ENCODE results near the gene ONECUT1. TPM values are rescaled to one million over a fixed set of nuclear protein-coding genes. Genes with fewer than 3 reads are reported as not detected.

ONECUT1 gene
- total and polyA plus RNA-seq, 2 donors (not counting 3 experiments of a cell fraction or from before 2014, with no cell fraction given) = not detected

GRCh38 chr15:52734329-52734728, 55.8 kb downstream of the ONECUT1 start:
- H4K20me1 ChIP-seq (replicated peaks; ENCODE audit: control insufficient read depth, extremely low read depth, insufficient read depth, low read length) = no peaks in the 10 kb centered on the region
- no peak overlapping the region for H3K9ac ChIP-seq (replicated peaks; ENCODE audit: extremely low read depth, insufficient read depth, low read length)
- no peak for FAIRE-seq
- no peaks in the 10 kb centered on the region for H3K9me3 ChIP-seq (replicated peaks; ENCODE audit: control insufficient read depth, insufficient read depth, low read length)
- BruUV-seq (replicated peaks) = no TSS peak
- no peak for DNase-seq (ENCODE audit: low read depth, low spot score)
- no peak overlapping the region for H3K27ac ChIP-seq (ENCODE audit: insufficient read depth, low read depth, low read length)
- intact Hi-C loops (cut with micrococcal nuclease) (loop anchor here (10.0 kb wide), 4 partner anchors 140 to 750 kb away; no protein-coding TSS in a partner anchor), dilution Hi-C loops (cut with MboI; ENCODE audit: extremely low pct_ligation_motif_present, low sequenced_read_pairs) (no loop called here)
- H3K9me1 ChIP-seq (replicated peaks; ENCODE audit: control insufficient read depth, extremely low read depth, insufficient read depth, low read length) = no peaks in the 10 kb centered on the region
- no peaks in the 10 kb centered on the region for H3K79me2 ChIP-seq (ENCODE audit: control insufficient read depth, insufficient read depth, low read length)
- H3K4me2 ChIP-seq (ENCODE audit: insufficient read depth, low read length) = no peak overlapping the region
- no peak for TF ChIP-seq POLR2AphosphoS5 (IDR thresholded peaks at IDR 0.05; ENCODE audit: insufficient read depth, low read depth, low read length)
- peaks cover 0 to 2% of the 10 kb centered on the region in 2 experiments for H3K27me3 ChIP-seq (ENCODE audit: control insufficient read depth in 2 of 2, insufficient read depth in 2 of 2, low read length in 2 of 2)
- no peak overlapping the region for H3K4me3 ChIP-seq (replicated peaks in 1 of 3; ENCODE audit: insufficient read depth in 1 of 3, low read depth in 1 of 3, low read length in 3 of 3)
- H3K36me3 ChIP-seq (ENCODE audit: control insufficient read depth in 2 of 2, extremely low read depth in 1 of 2, insufficient read depth in 2 of 2, low read length in 2 of 2) = no peaks in the 10 kb centered on the region
- ChIA-PET POLR2A (no interaction called here), CTCF (interaction anchor here (0.7 to 4.2 kb wide), 10 partner anchors 70 to 1084 kb away, joined by 3 to 133 read pairs (median 4); no protein-coding TSS in a partner anchor)
- peaks cover 22% of the 10 kb centered on the region for H3K4me1 ChIP-seq (ENCODE audit: control insufficient read depth, extremely low read depth, insufficient read depth, low read length)
- no peak overlapping the region for H2AFZ ChIP-seq (ENCODE audit: low read depth, low read length)

GRCh38 chr15:52733696-52734255, 56.4 kb downstream of the ONECUT1 start:
- BruUV-seq (replicated peaks) = no TSS peak
- TF ChIP-seq JUN (IDR thresholded peaks at IDR 0.05; ENCODE audit: borderline replicate concordance, insufficient read depth, insufficient read length, low read depth) (no peak), POLR2A (IDR thresholded peaks at IDR 0.05; ENCODE audit: low read depth, low read length) (no peak), GATA2 (IDR thresholded peaks at IDR 0.05; ENCODE audit: insufficient read depth, insufficient read length, low read depth, low read length) (no peak), MAX (IDR thresholded peaks at IDR 0.05; ENCODE audit: insufficient read depth, insufficient read length) (no peak), EZH2 (IDR thresholded peaks at IDR 0.05; ENCODE audit: borderline replicate concordance, low read depth, low read length, severe bottlenecking) (no peak), FOS (IDR thresholded peaks at IDR 0.05; ENCODE audit: borderline replicate concordance, insufficient read depth, low read length) (no peak), MYC (IDR thresholded peaks at IDR 0.05; ENCODE audit: low read depth, low read length) (no peak), CTCF (IDR thresholded peaks at IDR 0.05; ENCODE audit: extremely low read depth in 1 of 2, insufficient read depth in 1 of 2, low read depth in 1 of 2, low read length in 2 of 2) (no peak), POLR2AphosphoS5 (IDR thresholded peaks at IDR 0.05; ENCODE audit: insufficient read depth, low read depth, low read length) (no peak)
- Histone ChIP-seq H2AFZ (ENCODE audit: low read depth, low read length) (no peak overlapping the region), H3K9ac (replicated peaks; ENCODE audit: extremely low read depth, insufficient read depth, low read length) (no peak overlapping the region), H3K36me3 (ENCODE audit: control insufficient read depth in 2 of 2, extremely low read depth in 1 of 2, insufficient read depth in 2 of 2, low read length in 2 of 2) (no peaks in the 10 kb centered on the region), H4K20me1 (replicated peaks; ENCODE audit: control insufficient read depth, extremely low read depth, insufficient read depth, low read length) (no peaks in the 10 kb centered on the region), H3K4me3 (replicated peaks in 1 of 3; ENCODE audit: insufficient read depth in 1 of 3, low read depth in 1 of 3, low read length in 3 of 3) (no peak overlapping the region), H3K79me2 (ENCODE audit: control insufficient read depth, insufficient read depth, low read length) (no peaks in the 10 kb centered on the region), H3K4me1 (ENCODE audit: control insufficient read depth, extremely low read depth, insufficient read depth, low read length) (peaks cover 28% of the 10 kb centered on the region), H3K27ac (ENCODE audit: insufficient read depth, low read depth, low read length) (no peak overlapping the region), H3K9me3 (replicated peaks; ENCODE audit: control insufficient read depth, insufficient read depth, low read length) (no peaks in the 10 kb centered on the region), H3K9me1 (replicated peaks; ENCODE audit: control insufficient read depth, extremely low read depth, insufficient read depth, low read length) (no peaks in the 10 kb centered on the region), H3K27me3 (ENCODE audit: control insufficient read depth in 2 of 2, insufficient read depth in 2 of 2, low read length in 2 of 2) (no peaks in the 10 kb centered on the region), H3K4me2 (ENCODE audit: insufficient read depth, low read length) (no peak overlapping the region)
- no peak for FAIRE-seq
- ChIA-PET POLR2A (no interaction called here), CTCF (interaction anchor here (1.1 to 4.2 kb wide), 9 partner anchors 69 to 1084 kb away, joined by 3 to 133 read pairs (median 5); no protein-coding TSS in a partner anchor)
- dilution Hi-C loops (cut with MboI; ENCODE audit: extremely low pct_ligation_motif_present, low sequenced_read_pairs) = no loop called here
- no peak for DNase-seq (ENCODE audit: low read depth, low spot score)
- intact Hi-C loops (cut with micrococcal nuclease) = loop anchor here (1.0 to 10.0 kb wide), 5 partner anchors 139 to 749 kb away; no protein-coding TSS in a partner anchor

All from endothelial cell of umbilical vein (primary cell).